SU-DHL-6 (cell line): ENCODE measurements around the gene NSMF.

Experiments used
- H2AFZ ChIP-seq: fragments of 200-600 bp; sonication (generic); 2 replicates; pipeline ENCODE4 v1.6.1; 2014; ENCODE audit warnings: low read depth, mild to moderate bottlenecking, moderate library complexity, mixed read lengths, antibody characterized with exemption, low read length; ENCODE audit not compliant: severe bottlenecking
- H3F3A ChIP-seq: fragments of 200-600 bp; shearing (Covaris generic); 2 replicates; pipeline ENCODE4 v1.6.0; 2016; ENCODE audit warnings: antibody characterized with exemption, mild to moderate bottlenecking; ENCODE audit not compliant: insufficient read depth
- H3K27ac ChIP-seq: fragments of 200-600 bp; sonication (generic); 2 replicates; pipeline ENCODE4 v1.5.1; 2016; ENCODE audit warnings: low read depth, mild to moderate bottlenecking, low read length, moderate library complexity, mixed read lengths
- H3K27me3 ChIP-seq: fragments of 200-600 bp; sonication (generic), shearing (Covaris generic); 2 replicates; pipeline ENCODE4 v1.6.0; 2014; ENCODE audit warnings: mild to moderate bottlenecking, low read length
- H3K36me3 ChIP-seq: fragments of 200-600 bp; sonication (generic); 2 replicates; pipeline ENCODE4 v1.6.1; 2014; ENCODE audit warnings: mild to moderate bottlenecking, low read length, mixed read lengths
- H3K4me2 ChIP-seq: fragments of 300-600, 200-600 bp; shearing (Covaris generic), sonication (generic); 2 replicates; pipeline ENCODE4 v1.6.0; 2014; ENCODE audit warnings: low read length, low read depth, mild to moderate bottlenecking; ENCODE audit not compliant: poor library complexity, severe bottlenecking
- H3K4me3 ChIP-seq: fragments of 200-600 bp; sonication (generic); 2 replicates; pipeline ENCODE4 v1.5.1; 2014; ENCODE audit warnings: antibody characterized with exemption, low read length, mild to moderate bottlenecking, mixed read lengths; ENCODE audit not compliant: insufficient read depth, poor library complexity, severe bottlenecking
- H3K79me2 ChIP-seq: fragments of 200-600 bp; sonication (generic); 2 replicates; pipeline ENCODE4 v1.6.1; 2014; ENCODE audit warnings: mild to moderate bottlenecking, low read length, moderate library complexity; ENCODE audit not compliant: insufficient read depth
- H3K9ac ChIP-seq: fragments of 200-600 bp; sonication (generic); 2 replicates; pipeline ENCODE4 v1.7.0; 2014; ENCODE audit warnings: mild to moderate bottlenecking, low read length
- H3K9me2 ChIP-seq: fragments of 200-600 bp; sonication (generic); replicated peaks from 2 replicates; pipeline ENCODE4 v1.6.1; 2014; ENCODE audit warnings: low read length; ENCODE audit not compliant: insufficient read depth
- H3K9me3 ChIP-seq: fragments of 200-600 bp; sonication (generic); 2 replicates; pipeline ENCODE4 v1.6.1; 2014; ENCODE audit warnings: low read length, mixed read lengths; ENCODE audit not compliant: insufficient read depth
- H4K20me1 ChIP-seq: fragments of 200-600 bp; sonication (generic); 2 replicates; pipeline ENCODE4 v1.6.1; 2014; ENCODE audit warnings: low read depth, mild to moderate bottlenecking, antibody characterized with exemption, low read length, moderate library complexity, mixed read lengths
- EZH2phosphoT487 ChIP-seq: fragments of 200-600 bp; sonication (generic), shearing (Covaris generic); conservative IDR thresholded peaks from 2 replicates; pipeline ENCODE4 v1.6.1; 2018; ENCODE audit warnings: mild to moderate bottlenecking, antibody characterized with exemption, low read length, moderate library complexity, mixed read lengths
- TF ChIP-seq, protein P1 (sequence below): fragments of 200-600 bp; sonication (generic); IDR thresholded peaks from one replicate; pipeline ENCODE4 v1.5.1; 2017; ENCODE audit warnings: antibody characterized with exemption, mild to moderate bottlenecking, low read length, moderate library complexity; ENCODE audit not compliant: insufficient read depth, poor library complexity, severe bottlenecking

Gene NSMF

DNA sequence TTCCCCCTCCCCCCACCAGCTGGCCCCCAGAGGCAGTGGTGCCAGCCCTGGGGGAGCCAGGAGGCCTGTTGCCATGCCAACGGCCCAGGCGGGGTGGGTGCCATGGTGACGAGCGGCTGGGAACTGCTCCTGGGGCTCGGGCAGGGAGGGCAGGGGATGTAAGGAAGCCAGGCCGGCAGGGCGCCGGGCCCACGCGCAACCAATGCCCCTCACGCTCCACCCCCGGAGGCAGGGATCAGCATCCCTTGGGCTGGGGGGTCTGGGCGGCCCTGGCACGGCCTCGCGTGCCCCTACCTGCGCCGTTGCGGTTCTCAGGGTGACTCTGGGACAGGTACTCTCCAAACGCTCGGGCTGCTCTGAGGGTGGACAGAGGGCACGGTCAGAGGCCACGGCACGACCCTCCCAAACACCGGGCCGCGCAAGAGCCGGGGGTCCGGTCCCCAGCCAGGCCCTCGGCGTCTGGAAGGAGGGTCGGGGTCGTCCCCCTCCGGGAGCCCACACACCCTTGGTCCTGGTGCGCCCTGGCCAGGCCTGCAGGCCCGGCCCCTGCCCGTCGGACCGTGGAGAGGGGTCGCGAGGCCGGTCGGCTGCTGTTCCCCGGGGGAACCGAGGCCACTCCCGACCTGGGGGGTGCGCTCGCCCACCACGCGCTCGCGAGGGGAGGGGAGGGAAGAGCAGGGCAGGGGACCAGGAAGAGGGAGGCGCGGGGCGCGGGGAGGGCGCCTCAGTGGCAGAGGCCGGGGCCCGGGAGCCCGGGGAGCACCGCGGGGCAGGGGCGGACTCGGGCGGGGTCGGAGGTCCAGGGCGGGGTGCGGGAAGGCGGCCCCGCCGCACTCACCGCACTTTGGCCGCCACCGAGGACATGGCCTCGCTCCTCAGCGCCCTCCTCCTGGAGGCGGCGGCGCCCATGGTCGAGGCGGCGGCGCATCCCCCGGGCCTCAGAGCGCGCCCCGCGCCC, 661 bp downstream of the NSMF start:
- no peak overlapping the region; the same call in 1 of the 2 replicates for H3K27ac ChIP-seq
- no peaks in the 10 kb centered on the region for H3F3A ChIP-seq
- no peaks in the 10 kb centered on the region for H3K9me3 ChIP-seq
- TF ChIP-seq, protein P1, sequence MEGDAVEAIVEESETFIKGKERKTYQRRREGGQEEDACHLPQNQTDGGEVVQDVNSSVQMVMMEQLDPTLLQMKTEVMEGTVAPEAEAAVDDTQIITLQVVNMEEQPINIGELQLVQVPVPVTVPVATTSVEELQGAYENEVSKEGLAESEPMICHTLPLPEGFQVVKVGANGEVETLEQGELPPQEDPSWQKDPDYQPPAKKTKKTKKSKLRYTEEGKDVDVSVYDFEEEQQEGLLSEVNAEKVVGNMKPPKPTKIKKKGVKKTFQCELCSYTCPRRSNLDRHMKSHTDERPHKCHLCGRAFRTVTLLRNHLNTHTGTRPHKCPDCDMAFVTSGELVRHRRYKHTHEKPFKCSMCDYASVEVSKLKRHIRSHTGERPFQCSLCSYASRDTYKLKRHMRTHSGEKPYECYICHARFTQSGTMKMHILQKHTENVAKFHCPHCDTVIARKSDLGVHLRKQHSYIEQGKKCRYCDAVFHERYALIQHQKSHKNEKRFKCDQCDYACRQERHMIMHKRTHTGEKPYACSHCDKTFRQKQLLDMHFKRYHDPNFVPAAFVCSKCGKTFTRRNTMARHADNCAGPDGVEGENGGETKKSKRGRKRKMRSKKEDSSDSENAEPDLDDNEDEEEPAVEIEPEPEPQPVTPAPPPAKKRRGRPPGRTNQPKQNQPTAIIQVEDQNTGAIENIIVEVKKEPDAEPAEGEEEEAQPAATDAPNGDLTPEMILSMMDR, result no peak
- TF ChIP-seq EZH2phosphoT487, result no peak
- H3K27me3 ChIP-seq, result no peaks in the 10 kb centered on the region
- H3K36me3 ChIP-seq, result no peaks in the 10 kb centered on the region
- peak overlapping the region; percentile 78 for H3K9ac ChIP-seq
- peak overlapping the region; percentile 84 for H3K4me2 ChIP-seq
- H2AFZ ChIP-seq, result no peak overlapping the region
- H3K9me2 ChIP-seq, result no peaks in the 10 kb centered on the region
- H3K4me3 ChIP-seq, result peak overlapping the region; percentile 71
- no peaks in the 10 kb centered on the region for H4K20me1 ChIP-seq
- no peaks in the 10 kb centered on the region; the same call in 1 of the 2 replicates for H3K79me2 ChIP-seq

DNA sequence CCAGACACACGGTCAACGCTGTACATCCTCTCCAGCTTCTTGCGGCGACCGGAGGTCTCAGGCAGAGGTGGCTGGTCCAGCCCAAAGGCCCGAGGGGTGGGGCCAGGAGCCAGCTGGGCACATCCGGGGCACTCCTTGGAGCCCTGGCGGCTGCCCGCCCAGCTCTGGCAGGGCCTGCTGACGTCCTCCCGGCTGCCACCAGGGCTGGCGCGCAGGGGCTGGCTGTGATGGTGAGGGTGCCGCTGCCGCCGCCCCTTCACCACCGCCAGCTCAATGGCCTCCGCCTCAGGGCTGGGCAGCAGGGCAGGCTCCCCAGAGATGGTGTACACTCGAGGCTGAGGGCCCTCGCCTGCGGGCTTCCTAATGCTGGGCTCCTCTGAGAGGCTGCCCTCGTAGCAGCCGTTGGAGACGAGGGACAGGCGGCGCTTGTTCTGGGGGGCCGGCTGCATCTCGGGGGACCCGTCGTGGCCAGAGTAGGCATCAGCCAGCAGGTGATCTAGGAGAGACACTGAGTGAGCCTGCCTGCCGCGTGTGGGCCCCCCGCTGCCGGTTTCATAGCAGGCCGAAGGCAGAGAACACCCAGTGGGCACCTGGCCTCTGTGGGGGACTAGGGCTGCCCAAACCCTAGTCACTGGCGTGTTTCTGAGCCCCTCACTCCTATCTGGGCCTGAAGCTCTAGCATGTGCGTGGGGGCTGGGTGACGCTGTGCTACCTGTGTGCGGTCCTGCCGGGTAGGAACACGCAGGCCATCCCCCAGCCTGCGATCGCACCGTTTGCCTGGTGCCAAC, 1.5 kb downstream of the NSMF start:
- Histone ChIP-seq H3K36me3 (no peaks in the 10 kb centered on the region), H3K27ac (no peak overlapping the region), H3K27me3 (no peaks in the 10 kb centered on the region), H3K9me3 (no peaks in the 10 kb centered on the region), H3K79me2 (no peaks in the 10 kb centered on the region; the same call in 1 of the 2 replicates), H3K4me3 (no peak overlapping the region), H3K4me2 (no peak overlapping the region), H4K20me1 (no peaks in the 10 kb centered on the region), H3K9me2 (no peaks in the 10 kb centered on the region), H3F3A (no peaks in the 10 kb centered on the region), H3K9ac (no peak overlapping the region), H2AFZ (no peak overlapping the region)
- TF ChIP-seq, protein P1, result no peak
- no peak for TF ChIP-seq EZH2phosphoT487

DNA sequence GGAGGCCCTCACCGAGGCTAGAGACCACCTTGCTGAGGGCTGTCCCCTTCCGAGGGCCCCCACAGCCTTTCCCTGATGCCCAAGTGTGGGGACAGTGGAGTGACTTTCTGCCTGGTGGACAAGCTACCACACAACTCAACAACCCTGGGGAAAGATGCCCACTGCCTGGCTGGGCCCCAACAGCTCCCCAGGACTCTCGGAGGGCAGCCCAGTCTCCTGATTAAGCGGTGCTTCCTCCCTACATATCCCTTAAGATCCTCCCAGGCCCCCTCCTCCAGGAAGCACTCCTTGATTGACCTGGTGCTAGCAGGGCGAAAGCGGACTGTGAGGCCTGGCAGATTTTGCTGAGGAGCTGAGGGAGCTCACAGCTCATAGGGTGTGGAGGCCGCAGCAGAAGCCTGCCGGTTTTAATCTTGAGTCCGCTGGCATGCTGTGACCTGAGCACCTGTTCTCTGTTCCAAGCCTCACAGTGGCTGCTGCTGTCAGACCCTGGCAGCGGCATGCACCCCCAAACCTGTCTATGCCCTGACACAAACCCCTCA, 2.2 kb downstream of the NSMF start:
- no peaks in the 10 kb centered on the region; the same call in 1 of the 2 replicates for H3K79me2 ChIP-seq
- H3K9ac ChIP-seq, result no peak overlapping the region
- no peaks in the 10 kb centered on the region for H3K36me3 ChIP-seq
- no peaks in the 10 kb centered on the region for H4K20me1 ChIP-seq
- no peak overlapping the region for H3K4me2 ChIP-seq
- no peak overlapping the region for H3K4me3 ChIP-seq
- no peaks in the 10 kb centered on the region for H3F3A ChIP-seq
- H2AFZ ChIP-seq, result no peak overlapping the region
- H3K27ac ChIP-seq, result no peak overlapping the region
- H3K9me2 ChIP-seq, result no peaks in the 10 kb centered on the region
- TF ChIP-seq EZH2phosphoT487, result no peak
- TF ChIP-seq, protein P1, result no peak
- no peaks in the 10 kb centered on the region for H3K9me3 ChIP-seq
- no peaks in the 10 kb centered on the region for H3K27me3 ChIP-seq
